NT2/D1 (cell line): ENCODE measurements around the gene B4GALNT1.

Experiments used
- YY1 ChIP-seq: IDR thresholded peaks from 2 replicates; pipeline ENCODE4 v1.6.1; 2011; ENCODE audit not compliant: insufficient read length, insufficient read depth
- ZNF274 ChIP-seq: IDR thresholded peaks from 2 replicates; pipeline ENCODE4 v1.6.1; 2011; ENCODE audit warnings: mild to moderate bottlenecking, low read depth, low read length

DNA sequence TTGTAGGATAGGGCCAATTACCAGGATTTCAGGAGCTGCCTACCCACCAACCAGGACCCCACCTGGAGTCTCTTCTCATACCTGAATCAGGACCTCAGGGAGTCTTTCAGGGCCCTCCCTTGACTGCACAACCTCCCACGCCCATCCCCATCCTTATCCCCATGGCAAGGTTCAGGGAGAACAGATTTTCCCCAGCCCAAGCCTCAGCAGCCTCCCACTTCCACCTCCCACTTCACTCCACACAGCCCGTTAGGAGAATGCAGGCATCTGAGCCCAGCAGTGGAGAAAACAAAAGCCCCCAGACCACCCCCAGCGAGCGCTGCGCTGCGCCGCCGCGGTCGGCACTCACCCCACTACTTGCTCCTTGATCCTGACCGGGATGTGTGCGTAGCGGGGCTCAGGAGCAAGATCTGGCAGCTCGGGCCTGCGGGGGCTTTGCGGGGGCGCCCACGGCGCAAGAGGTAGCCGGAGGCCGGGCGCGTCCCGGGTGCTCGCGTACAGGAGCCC, 1.4 kb downstream of the B4GALNT1 start:
- TF ChIP-seq ZNF274 (no peak), YY1 (no peak)
